Body of pancreas (tissue), 4 donors: ENCODE measurements around the gene SRRM5.

Experiments
- CTCF ChIP-seq, 7 experiments: fragments of 450-650 bp in 4 of 7; fragments of 200-600 bp in 3 of 7; sonication (generic) in 3 of 7; IDR thresholded peaks; one replicate each; pipeline ENCODE4 v1.5.1; 2016 to 2019; ENCODE audit warnings: antibody characterized with exemption in 7 of 7
- POLR2A ChIP-seq, 3 donors: fragments of 450-650 bp; IDR thresholded peaks; one replicate each; pipeline ENCODE4 v1.6.1; 2016; ENCODE audit warnings: antibody characterized with exemption in 3 of 3, mild to moderate bottlenecking in 2 of 3

- TF ChIP-seq CTCF (IDR thresholded peaks at IDR 0.05) (no peak), POLR2A (IDR thresholded peaks at IDR 0.05) (no peak)
Observed at GRCh38 chr19:43658494-43658893, 46.6 kb downstream of the SRRM5 start.
